DND-41 (cell line): ENCODE measurements around the gene STK36.

ENCODE experiments used
- ATAC-seq: fragments of 200-7000 bp; cut with Tn5 transposase; 3 replicates; pipeline ENCODE4 v1.9.1; 2021; ENCODE audit warnings: low read depth; ENCODE audit not compliant: insufficient read depth
- DNase-seq: peaks from one replicate; pipeline ENCODE4 v3.0.0-alpha.2; 2020
- H2AFZ ChIP-seq: 2 replicates; pipeline ENCODE4 v1.6.0; 2012; ENCODE audit warnings: low read depth, low read length
- H3K27ac ChIP-seq: 2 replicates; pipeline ENCODE4 v1.5.1; 2012; ENCODE audit warnings: low read length, inconsistent platforms
- H3K27me3 ChIP-seq: fragments of 200-600 bp; sonication (generic); 2 replicates; pipeline ENCODE4 v1.6.0; 2012; ENCODE audit warnings: low read length, mild to moderate bottlenecking, inconsistent platforms; ENCODE audit not compliant: insufficient read depth, poor library complexity
- H3K36me3 ChIP-seq: 2 replicates; pipeline ENCODE4 v1.5.1; 2012; ENCODE audit warnings: low read length, inconsistent platforms; ENCODE audit not compliant: insufficient read depth
- H3K4me1 ChIP-seq: 2 replicates; pipeline ENCODE4 v1.5.1; 2012; ENCODE audit warnings: mild to moderate bottlenecking, low read length; ENCODE audit not compliant: insufficient read depth
- H3K4me2 ChIP-seq: 2 replicates; pipeline ENCODE4 v1.6.0; 2012; ENCODE audit warnings: mild to moderate bottlenecking, moderate library complexity, low read length, inconsistent platforms; ENCODE audit not compliant: insufficient read depth
- H3K4me3 ChIP-seq, 2 experiments: fragments of 200-600 bp in 1 of 2; shearing (Covaris generic) in 1 of 2; 2 replicates each; pipeline ENCODE4 v1.5.1; 2012 to 2016; ENCODE audit warnings: inconsistent platforms in 2 of 2, low read length in 2 of 2, mild to moderate bottlenecking in 2 of 2, low read depth in 1 of 2, moderate library complexity in 1 of 2
- H3K79me2 ChIP-seq: 2 replicates; pipeline ENCODE4 v1.6.0; 2012; ENCODE audit warnings: low read length, inconsistent platforms; ENCODE audit not compliant: insufficient read depth
- H3K9ac ChIP-seq: 2 replicates; pipeline ENCODE4 v1.6.0; 2012; ENCODE audit warnings: low read depth, mild to moderate bottlenecking, inconsistent platforms, low read length, moderate library complexity
- H3K9me3 ChIP-seq: 2 replicates; pipeline ENCODE4 v1.5.1; 2012; ENCODE audit warnings: low read length, moderate library complexity, mild to moderate bottlenecking, inconsistent platforms; ENCODE audit not compliant: insufficient read depth, severe bottlenecking
- H4K20me1 ChIP-seq: 2 replicates; pipeline ENCODE4 v1.6.0; 2012; ENCODE audit warnings: low read length; ENCODE audit not compliant: insufficient read depth
- CTCF ChIP-seq: IDR thresholded peaks from 2 replicates; pipeline ENCODE4 v1.5.1; 2012; ENCODE audit warnings: borderline replicate concordance, low read length, moderate library complexity, mild to moderate bottlenecking; ENCODE audit not compliant: poor library complexity, severe bottlenecking; ENCODE audit errors: extremely low read depth
- EZH2 ChIP-seq: IDR thresholded peaks from 3 replicates; pipeline ENCODE4 v1.6.1; 2012; ENCODE audit warnings: borderline replicate concordance, low read depth, mild to moderate bottlenecking, moderate library complexity, low read length, inconsistent platforms; ENCODE audit not compliant: severe bottlenecking

STK36 gene

GRCh38 chr2:218694405-218695145 lies 22.7 kb downstream of the STK36 start:
- TF ChIP-seq CTCF (no peak), EZH2 (no peak)
- Histone ChIP-seq H3K27ac (no peak overlapping the region), H3K9ac (no peak overlapping the region), H4K20me1 (no peaks in the 10 kb centered on the region), H3K79me2 (no peaks in the 10 kb centered on the region), H3K4me1 (no peaks in the 10 kb centered on the region), H3K4me3 (no peak overlapping the region), H3K9me3 (no peaks in the 10 kb centered on the region), H3K36me3 (peaks cover 3% of the 10 kb centered on the region), H2AFZ (no peak overlapping the region), H3K27me3 (no peaks in the 10 kb centered on the region), H3K4me2 (no peak overlapping the region)
- ATAC-seq (no peak), DNase-seq (no peak)

- H3K27me3 ChIP-seq: no peaks in the 10 kb centered on the region
- TF ChIP-seq EZH2 (no peak), CTCF (no peak)
- H3K4me1 ChIP-seq: no peaks in the 10 kb centered on the region
- DNase-seq (no peak), ATAC-seq (no peak)
- no peaks in the 10 kb centered on the region for H4K20me1 ChIP-seq
- H3K4me2 ChIP-seq: no peak overlapping the region
- no peak overlapping the region for H3K4me3 ChIP-seq
- no peak overlapping the region for H2AFZ ChIP-seq
- H3K9ac ChIP-seq: no peak overlapping the region
- no peaks in the 10 kb centered on the region for H3K79me2 ChIP-seq
- no peak overlapping the region for H3K27ac ChIP-seq
- no peaks in the 10 kb centered on the region; the same call in 1 of the 2 replicates for H3K36me3 ChIP-seq
- H3K9me3 ChIP-seq: no peaks in the 10 kb centered on the region
These were observed 27.0 kb downstream of the STK36 start for GRCh38 chr2:218698885-218699284.

DNA sequence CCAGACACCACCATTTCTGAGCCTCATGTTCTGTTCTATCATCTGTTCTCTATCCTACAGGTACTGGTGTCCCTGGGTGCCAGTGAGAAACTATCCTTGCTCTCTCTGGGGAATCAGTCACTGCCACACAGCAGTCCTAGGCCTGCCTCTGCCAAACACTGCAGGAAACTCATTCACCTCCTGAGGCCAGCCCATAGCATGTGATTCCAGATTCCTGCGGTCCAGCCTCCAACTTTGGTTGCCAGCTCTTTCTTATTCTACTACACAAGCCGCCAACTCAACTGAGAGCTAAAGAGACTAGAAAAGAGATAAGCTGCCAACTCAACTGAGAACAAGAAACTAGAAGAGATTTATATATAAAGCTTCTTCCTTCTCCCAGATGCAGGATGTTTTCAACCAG lies 29.9 kb downstream of the STK36 start:
- Histone ChIP-seq H3K9me3 (no peaks in the 10 kb centered on the region), H3K27ac (no peak overlapping the region), H3K36me3 (no peaks in the 10 kb centered on the region; the same call in 1 of the 2 replicates), H3K9ac (no peak overlapping the region), H3K27me3 (no peaks in the 10 kb centered on the region), H3K4me1 (no peaks in the 10 kb centered on the region), H3K4me3 (no peak overlapping the region), H4K20me1 (no peaks in the 10 kb centered on the region), H2AFZ (no peak overlapping the region), H3K4me2 (no peak overlapping the region), H3K79me2 (no peaks in the 10 kb centered on the region)
- DNase-seq (no peak), ATAC-seq (no peak)
- TF ChIP-seq EZH2 (no peak), CTCF (no peak)
